HepG2 (cell line): ENCODE results near the gene TMC4. TPM values are rescaled to one million over a fixed set of nuclear protein-coding genes. Genes with fewer than 3 reads are reported as not detected.
A peak's percentile ranks its signal among the peaks of the same experiment; 100 is the strongest.

Source experiments
- CBX5 ChIP-seq: sonication (generic); formaldehyde crosslinking; IDR thresholded peaks from 2 replicates; pipeline ENCODE4 v1.4.0; 2020; ENCODE audit warnings: missing genetic modification reagents, borderline replicate concordance
- ELF1 ChIP-seq: sonication (generic); formaldehyde crosslinking; IDR thresholded peaks from 2 replicates; pipeline ENCODE4 v1.4.0; 2020; ENCODE audit warnings: missing genetic modification reagents
- EP300 ChIP-seq, 3 experiments: sonication (generic) in 1 of 3; formaldehyde crosslinking in 1 of 3; IDR thresholded peaks; 2 replicates each; pipeline versions ENCODE4 v1.5.1 to v1.6.1; 2011 to 2020; ENCODE audit warnings: low read depth in 2 of 3, low read length in 2 of 3, borderline replicate concordance in 1 of 3, improper control_type of control experiment in 1 of 3, mild to moderate bottlenecking in 1 of 3, missing genetic modification reagents in 1 of 3, moderate library complexity in 1 of 3
- ERF ChIP-seq: IDR thresholded peaks from 2 replicates; pipeline ENCODE4 v1.6.1; 2018; ENCODE audit warnings: missing biosample characterization, missing genetic modification reagents
- FOXC1 ChIP-seq: sonication (generic); formaldehyde crosslinking; IDR thresholded peaks from 2 replicates; pipeline ENCODE4 v1.8.0; 2022; ENCODE audit warnings: mild to moderate bottlenecking, missing genetic modification reagents, borderline replicate concordance
- HCFC1 ChIP-seq: fragments of 150-350 bp; IDR thresholded peaks from 2 replicates; pipeline ENCODE4 v1.6.1; 2014; ENCODE audit warnings: low read depth, low read length
- HNF1A ChIP-seq, 2 experiments: sonication (generic) in 1 of 2; formaldehyde crosslinking in 1 of 2; IDR thresholded peaks; 2 replicates each; pipeline versions ENCODE4 v1.4.0 to v1.6.1; 2016 to 2020; ENCODE audit warnings: borderline replicate concordance in 1 of 2, low read depth in 1 of 2, mild to moderate bottlenecking in 1 of 2, missing genetic modification reagents in 1 of 2
- HNRNPLL ChIP-seq: fragments of 200-400 bp; formaldehyde crosslinking; IDR thresholded peaks from 2 replicates; pipeline ENCODE4 v1.6.1; 2017; ENCODE audit warnings: mild to moderate bottlenecking, low read depth, low read length; ENCODE audit not compliant: poor library complexity, severe bottlenecking
- KDM2A ChIP-seq: sonication (generic); formaldehyde crosslinking; IDR thresholded peaks from 2 replicates; pipeline ENCODE4 v1.4.0; 2020; ENCODE audit warnings: low read depth, missing genetic modification reagents, borderline replicate concordance
- NCOA2 ChIP-seq: sonication (generic); formaldehyde crosslinking; IDR thresholded peaks from 2 replicates; pipeline ENCODE4 v1.8.0; 2022; ENCODE audit warnings: inconsistent platforms
- PAX8 ChIP-seq: sonication (generic); formaldehyde crosslinking; IDR thresholded peaks from 2 replicates; pipeline ENCODE4 v1.8.0; 2022; ENCODE audit warnings: mild to moderate bottlenecking, missing genetic modification reagents, borderline replicate concordance
- PHF8 ChIP-seq: sonication (generic); formaldehyde crosslinking; IDR thresholded peaks from 2 replicates; pipeline ENCODE4 v1.5.0; 2020; ENCODE audit warnings: missing genetic modification reagents
- PLRG1 ChIP-seq: fragments of 450-650 bp; conservative IDR thresholded peaks from 2 replicates; pipeline ENCODE4 v1.6.1; 2016
- POLR2G ChIP-seq: fragments of 200-400 bp; formaldehyde crosslinking; IDR thresholded peaks from 2 replicates; pipeline ENCODE4 v1.6.1; 2018; ENCODE audit warnings: mild to moderate bottlenecking, low read depth, low read length, moderate library complexity
- TAF1 ChIP-seq: sonication (generic); formaldehyde crosslinking; IDR thresholded peaks from 2 replicates; pipeline ENCODE4 v1.4.0; 2020; ENCODE audit warnings: missing genetic modification reagents
- ZBTB38 ChIP-seq: sonication (generic); formaldehyde crosslinking; IDR thresholded peaks from 2 replicates; pipeline ENCODE4 v1.5.1; 2020; ENCODE audit warnings: mild to moderate bottlenecking, missing genetic modification reagents
- ZFP1 ChIP-seq: IDR thresholded peaks from 2 replicates; pipeline ENCODE4 v1.6.1; 2016
- ZNF354B ChIP-seq: sonication (generic); formaldehyde crosslinking; IDR thresholded peaks from 2 replicates; pipeline ENCODE4 v1.8.0; 2022; ENCODE audit warnings: mild to moderate bottlenecking, missing genetic modification reagents
- ZNF431 ChIP-seq: sonication (generic); formaldehyde crosslinking; IDR thresholded peaks from 2 replicates; pipeline ENCODE4 v1.9.0; 2022; ENCODE audit warnings: missing genetic modification reagents, low read depth, mild to moderate bottlenecking, borderline replicate concordance
- ZNF567 ChIP-seq: sonication (generic); formaldehyde crosslinking; IDR thresholded peaks from 2 replicates; pipeline ENCODE4 v1.8.1; 2023; ENCODE audit warnings: mild to moderate bottlenecking, missing genetic modification reagents, borderline replicate concordance
- ZNF672 ChIP-seq: sonication (generic); formaldehyde crosslinking; IDR thresholded peaks from 2 replicates; pipeline ENCODE4 v1.8.1; 2022; ENCODE audit warnings: missing genetic modification reagents
- polyA plus RNA-seq, 8 experiments: library from polyadenylated mRNA; depleted of rRNA in 3 of 8; stranded (reverse) in 7 of 8; unstranded in 1 of 8; fragments of >200 nt; fragmentation: Illumina TruSeq in 4 of 8; extraction: Trizol in 4 of 8; gene quantifications; 2 replicates each; pipeline versions ENCODE4 v1.2.1 to v1.2.3, GENCODE V29; 2011 to 2016; ENCODE audit warnings: low read depth in 4 of 8, missing spikeins in 1 of 8, mixed read lengths in 1 of 8; ENCODE audit not compliant: insufficient read depth in 1 of 8
- total RNA-seq, 5 experiments: library from RNA; depleted of rRNA; stranded (reverse); fragments of >200 nt; fragmentation: Illumina TruSeq; extraction: Trizol; gene quantifications; 2 replicates each; pipeline ENCODE4 v1.2.3, GENCODE V29; 2016; ENCODE audit warnings: low read depth in 1 of 5
- TF ChIP-seq, protein P1 (sequence below): sonication (generic); formaldehyde crosslinking; IDR thresholded peaks from 2 replicates; pipeline ENCODE4 v1.8.1; 2023; ENCODE audit warnings: mild to moderate bottlenecking, inconsistent platforms, moderate library complexity, missing genetic modification reagents, borderline replicate concordance
- TF ChIP-seq, protein P2 (sequence below): sonication (generic); formaldehyde crosslinking; IDR thresholded peaks from 2 replicates; pipeline ENCODE4 v1.8.1; 2023; ENCODE audit warnings: mild to moderate bottlenecking, moderate library complexity, missing genetic modification reagents

TMC4 gene
- total and polyA plus RNA-seq, 2 of the 13 experiments (the other 11 are each of a cell fraction or from before 2014, with no cell fraction given), result 0.13 to 0.24 TPM

DNA sequence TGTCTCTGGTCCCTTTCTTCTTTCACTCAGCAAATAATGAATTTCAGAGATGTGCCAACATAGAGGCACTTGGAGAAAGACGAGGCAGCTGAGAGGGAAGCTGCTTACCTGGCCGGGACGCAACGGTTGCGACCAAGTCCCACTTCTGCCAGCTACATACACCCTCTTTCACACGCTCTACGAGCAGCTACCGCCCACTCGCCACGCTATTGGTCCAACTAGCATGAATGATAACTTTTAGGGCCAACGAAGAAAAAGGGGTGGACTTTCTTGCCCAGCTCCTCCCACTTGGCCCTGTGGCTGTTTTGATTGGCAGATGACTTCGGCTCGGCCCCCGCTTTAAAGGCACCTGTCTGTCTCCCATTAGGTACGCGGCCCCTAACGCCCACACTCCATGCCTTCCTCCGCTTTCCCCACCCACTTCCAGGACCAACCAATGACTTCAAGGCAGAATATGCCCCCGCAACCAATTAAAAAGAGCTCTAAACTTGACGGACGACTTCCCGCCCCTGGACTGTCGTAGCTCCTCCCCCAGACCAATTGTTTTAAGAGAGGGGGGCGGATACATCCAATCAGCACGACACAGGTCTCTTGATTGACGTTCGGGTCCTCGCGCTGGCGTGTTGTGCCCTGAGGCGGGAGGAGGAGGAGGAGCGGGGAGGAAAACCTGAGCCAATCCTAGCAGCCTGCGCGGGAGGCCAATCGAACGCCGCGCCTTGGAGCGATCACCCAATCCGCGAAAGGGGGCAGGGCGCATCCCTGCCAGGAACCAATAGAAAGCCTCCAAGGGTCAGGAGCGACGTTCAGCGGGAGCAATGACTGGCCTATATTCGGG is 35.9 kb downstream of the TMC4 start (continued):
- TF ChIP-seq, protein P1, sequence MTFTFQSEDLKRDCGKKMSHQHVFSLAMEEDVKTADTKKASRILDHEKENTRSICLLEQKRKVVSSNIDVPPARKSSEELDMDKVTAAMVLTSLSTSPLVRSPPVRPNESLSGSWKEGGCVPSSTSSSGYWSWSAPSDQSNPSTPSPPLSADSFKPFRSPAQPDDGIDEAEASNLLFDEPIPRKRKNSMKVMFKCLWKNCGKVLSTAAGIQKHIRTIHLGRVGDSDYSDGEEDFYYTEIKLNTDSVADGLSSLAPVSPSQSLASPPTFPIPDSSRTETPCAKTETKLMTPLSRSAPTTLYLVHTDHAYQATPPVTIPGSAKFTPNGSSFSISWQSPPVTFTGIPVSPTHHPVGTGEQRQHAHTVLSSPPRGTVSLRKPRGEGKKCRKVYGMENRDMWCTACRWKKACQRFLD (CRISPR knock-in tag), result no peak
- TF ChIP-seq HCFC1 (no peak), PLRG1 (no peak), PAX8 (CRISPR knock-in tag) (no peak), EP300 (IDR thresholded peaks at IDR 0.05; ENCODE audit: low read depth in 2 of 2, low read length in 2 of 2) (no peak), EP300 (CRISPR knock-in tag; IDR thresholded peaks at IDR 0.05; ENCODE audit: borderline replicate concordance) (no peak), ZNF354B (no peak), ELF1 (CRISPR knock-in tag) (no peak; the same call in 1 of the 2 replicates), ZFP1 (CRISPR knock-in tag) (no peak; the same call in 1 of the 2 replicates), ZBTB38 (CRISPR knock-in tag) (0 out of 2 replicates have a peak, but pooled peaks have one; percentile 34), POLR2G (peak; percentile 80), HNF1A (IDR thresholded peaks at IDR 0.05; ENCODE audit: low read depth) (no peak), HNF1A (CRISPR knock-in tag; IDR thresholded peaks at IDR 0.05; ENCODE audit: borderline replicate concordance) (no peak), TAF1 (CRISPR knock-in tag) (peak; percentile 84), HNRNPLL (peak; percentile 45), CBX5 (CRISPR knock-in tag) (no peak), NCOA2 (CRISPR knock-in tag) (0 out of 2 replicates have a peak, but pooled peaks have one; percentile 25), ZNF672 (no peak), ERF (CRISPR knock-in tag) (no peak), KDM2A (peak; percentile 25; the same call in 1 of the 2 replicates), FOXC1 (CRISPR knock-in tag) (no peak), ZNF431 (CRISPR knock-in tag) (no peak), ZNF567 (no peak), PHF8 (CRISPR knock-in tag) (peak; percentile 58)
- TF ChIP-seq, protein P2, sequence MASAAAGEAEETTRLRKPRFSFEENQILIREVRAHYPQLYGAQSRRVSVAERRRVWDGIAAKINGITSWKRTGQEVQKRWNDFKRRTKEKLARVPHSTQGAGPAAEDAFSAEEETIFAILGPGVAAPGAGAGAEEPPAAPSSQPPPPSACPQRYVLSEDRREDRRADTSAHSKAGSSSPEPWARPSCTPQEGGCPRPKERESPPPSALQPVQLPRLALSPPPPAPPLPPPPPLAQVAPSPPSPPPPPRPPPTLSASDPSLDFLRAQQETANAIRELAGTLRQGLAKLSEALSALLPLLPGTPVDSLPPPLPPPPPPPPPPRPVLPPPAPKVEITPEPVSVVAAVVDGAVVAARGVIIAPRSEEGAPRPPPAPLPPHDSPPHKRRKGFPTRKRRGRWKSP (CRISPR knock-in tag), result no peak
